PC-3 (cell line): ENCODE results near the gene RPL22.
A peak's percentile ranks its signal among the peaks of the same experiment; 100 is the strongest.

Experiments
- CTCF ChIP-seq: fragments of 300-600 bp; sonication (generic); conservative IDR thresholded peaks from 2 replicates; pipeline ENCODE4 v1.5.1; 2017; ENCODE audit warnings: antibody characterized with exemption, low read depth, mild to moderate bottlenecking, low read length
- EZH2 ChIP-seq: fragments of 300-600 bp; sonication (generic); IDR thresholded peaks from one replicate; pipeline ENCODE4 v1.6.1; 2017; ENCODE audit warnings: antibody characterized with exemption, mild to moderate bottlenecking, low read length; ENCODE audit not compliant: unreplicated experiment
- EZH2phosphoT487 ChIP-seq: fragments of 300-600 bp; sonication (generic); IDR thresholded peaks from 2 replicates; pipeline ENCODE4 v1.6.1; 2018; ENCODE audit warnings: mild to moderate bottlenecking, antibody characterized with exemption, low read length, borderline replicate concordance

- peak; percentile 96 for TF ChIP-seq CTCF
- no peak for TF ChIP-seq EZH2
- no peak for TF ChIP-seq EZH2phosphoT487
Observed at GRCh38 chr1:6246497-6247467, 47.4 kb upstream of the RPL22 start.
